ENCODE measurements around the gene SCOC. TPM values are rescaled to one million over a fixed set of nuclear protein-coding genes. Genes with fewer than 3 reads are reported as not detected.

The SCOC gene
- total and polyA plus RNA-seq, 10 of the 15 experiments (the other 5 are each of a cell fraction or from before 2014, with no cell fraction given): 28.2 to 154 (median 54.0) TPM

DNA sequence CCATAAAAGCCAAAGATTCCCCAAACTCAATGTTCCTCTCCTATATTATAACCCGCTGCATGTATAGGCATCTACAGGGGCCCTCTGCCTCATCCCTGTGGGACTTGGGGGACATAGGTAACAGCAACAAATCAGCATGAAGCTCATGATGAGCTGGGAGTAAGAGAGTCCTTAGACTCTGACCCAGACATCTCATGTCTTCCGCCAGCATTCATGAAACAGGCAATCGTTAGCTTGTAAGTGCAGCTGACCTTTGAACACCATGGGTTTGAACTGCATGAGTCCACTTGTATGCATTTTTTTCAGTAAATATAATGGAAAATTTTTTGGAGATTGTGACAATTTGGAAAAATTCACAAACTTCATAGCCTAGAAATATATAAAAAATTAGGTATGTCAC, 10.4 kb upstream of the SCOC start:
- no peaks in the 10 kb centered on the region for H3K79me2 ChIP-seq (ENCODE audit: control insufficient read depth, insufficient read depth, low read length)
- no TSS peak for BruUV-seq (replicated peaks)
- ChIA-PET CTCF (interaction anchor here (0.6 to 5.9 kb wide), 6 partner anchors 13 to 1371 kb away, joined by 3 to 86 read pairs (median 4); partner anchors contain the start of gene SCOC), SMC1A (ENCODE audit: uncharacterized antibody, unreplicated experiment) (interaction anchor here (1.2 to 1.7 kb wide), 4 partner anchors 11 to 351 kb away, joined by 3 to 11 read pairs (median 4); partner anchors contain the start of gene SCOC), POLR2A (no interaction called here), RAD21 (ENCODE audit: unreplicated experiment) (interaction anchor here (5.0 kb wide), 1 partner anchor 246 kb away, joined by 28 read pairs; no protein-coding TSS in a partner anchor)
- no peak overlapping the region for H2AFZ ChIP-seq (ENCODE audit: control insufficient read depth, low read depth, low read length)
- H3K27me3 ChIP-seq (replicated peaks in 1 of 2; ENCODE audit: control insufficient read depth in 2 of 2, insufficient read depth in 2 of 2, low read length in 1 of 2): no peaks in the 10 kb centered on the region
- H3K9ac ChIP-seq (ENCODE audit: control insufficient read depth, insufficient read depth, low read length): no peak overlapping the region
- in situ Hi-C loops (cut with MboI): loop anchor here (5.0 kb wide), 1 partner anchor 489 kb away; no protein-coding TSS in a partner anchor
- WGBS (ENCODE audit: insufficient coverage, insufficient replicate concordance, low lambda C conversion rate, missing lambda C conversion rate): 98% methylated on average over 3 of the region's 3 CpGs
- no peak for DNase-seq (ENCODE audit: low read depth, low spot score)
- intact Hi-C loops (cut with micrococcal nuclease; ENCODE audit: unreplicated experiment): no loop called here
- H3K27ac ChIP-seq (ENCODE audit: control insufficient read depth, insufficient read depth): no peak overlapping the region
- H3K9me3 ChIP-seq (replicated peaks; ENCODE audit: control insufficient read depth, insufficient read depth, low read length): no peaks in the 10 kb centered on the region
- ATAC-seq: no peak
- H3K4me1 ChIP-seq (ENCODE audit: control insufficient read depth, insufficient read depth, low read length): no peaks in the 10 kb centered on the region
- no peaks in the 10 kb centered on the region for H3K36me3 ChIP-seq (ENCODE audit: control insufficient read depth in 2 of 2, insufficient read depth in 2 of 2, low read length in 1 of 2)
- no peak overlapping the region for H3K4me2 ChIP-seq (ENCODE audit: control insufficient read depth, insufficient read depth)
- H4K20me1 ChIP-seq (ENCODE audit: control insufficient read depth, insufficient read depth): no peaks in the 10 kb centered on the region
- H3K4me3 ChIP-seq: no peak overlapping the region
- FAIRE-seq: no peak
- TF ChIP-seq HDAC6 (IDR thresholded peaks at IDR 0.05; ENCODE audit: unreplicated experiment) (no peak), ASH2L (IDR thresholded peaks at IDR 0.05; ENCODE audit: borderline replicate concordance, low read depth) (no peak)
- TF ChIP-seq, protein P1, sequence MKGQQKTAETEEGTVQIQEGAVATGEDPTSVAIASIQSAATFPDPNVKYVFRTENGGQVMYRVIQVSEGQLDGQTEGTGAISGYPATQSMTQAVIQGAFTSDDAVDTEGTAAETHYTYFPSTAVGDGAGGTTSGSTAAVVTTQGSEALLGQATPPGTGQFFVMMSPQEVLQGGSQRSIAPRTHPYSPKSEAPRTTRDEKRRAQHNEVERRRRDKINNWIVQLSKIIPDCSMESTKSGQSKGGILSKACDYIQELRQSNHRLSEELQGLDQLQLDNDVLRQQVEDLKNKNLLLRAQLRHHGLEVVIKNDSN (IDR thresholded peaks at IDR 0.05; ENCODE audit: borderline replicate concordance, extremely low read length, insufficient read depth, low read depth, low read length): no peak

DNA sequence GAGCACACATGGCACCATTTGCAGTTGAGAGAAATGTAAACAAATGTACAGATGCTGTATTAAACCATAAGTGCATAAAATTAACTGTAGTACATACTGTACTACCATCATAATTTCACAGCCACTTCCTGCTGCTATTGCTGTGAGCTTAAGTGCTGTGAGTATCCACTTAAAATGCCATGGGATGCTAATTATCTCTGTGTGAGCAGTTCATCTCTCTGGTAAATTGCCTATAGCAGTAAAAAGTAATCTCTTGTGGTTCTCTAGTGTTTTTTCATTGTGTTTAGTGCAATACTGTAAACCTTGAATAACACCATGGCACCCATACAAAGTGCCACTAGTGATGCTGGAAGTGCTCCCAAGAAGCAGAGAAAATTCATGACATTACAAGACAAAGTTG, 9.9 kb upstream of the SCOC start:
- RAD21 ChIA-PET (ENCODE audit: unreplicated experiment): interaction anchor here (5.0 kb wide), 1 partner anchor 246 kb away, joined by 28 read pairs; no protein-coding TSS in a partner anchor
- CTCF ChIA-PET: interaction anchor here (0.6 to 5.9 kb wide), 6 partner anchors 12 to 710 kb away, joined by 3 to 86 read pairs (median 4); partner anchors contain the start of gene SCOC
- no peak for ATAC-seq
- TF ChIP-seq, protein P2, sequence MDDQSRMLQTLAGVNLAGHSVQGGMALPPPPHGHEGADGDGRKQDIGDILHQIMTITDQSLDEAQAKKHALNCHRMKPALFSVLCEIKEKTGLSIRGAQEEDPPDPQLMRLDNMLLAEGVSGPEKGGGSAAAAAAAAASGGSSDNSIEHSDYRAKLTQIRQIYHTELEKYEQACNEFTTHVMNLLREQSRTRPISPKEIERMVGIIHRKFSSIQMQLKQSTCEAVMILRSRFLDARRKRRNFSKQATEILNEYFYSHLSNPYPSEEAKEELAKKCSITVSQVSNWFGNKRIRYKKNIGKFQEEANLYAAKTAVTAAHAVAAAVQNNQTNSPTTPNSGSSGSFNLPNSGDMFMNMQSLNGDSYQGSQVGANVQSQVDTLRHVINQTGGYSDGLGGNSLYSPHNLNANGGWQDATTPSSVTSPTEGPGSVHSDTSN (IDR thresholded peaks at IDR 0.05; ENCODE audit: insufficient replicate concordance, low read depth, low read length): no peak
- TF ChIP-seq NFIC (IDR thresholded peaks at IDR 0.05; ENCODE audit: low read depth, low read length): no peak
- Histone ChIP-seq H3K9me3 (replicated peaks; ENCODE audit: control insufficient read depth, insufficient read depth, low read length) (no peaks in the 10 kb centered on the region), H3K36me3 (ENCODE audit: control insufficient read depth in 2 of 2, insufficient read depth in 2 of 2, low read length in 1 of 2) (no peaks in the 10 kb centered on the region), H3K9ac (ENCODE audit: control insufficient read depth, insufficient read depth, low read length) (no peak overlapping the region), H3K79me2 (ENCODE audit: control insufficient read depth, insufficient read depth, low read length) (no peaks in the 10 kb centered on the region), H3K27me3 (replicated peaks in 1 of 2; ENCODE audit: control insufficient read depth in 2 of 2, insufficient read depth in 2 of 2, low read length in 1 of 2) (no peaks in the 10 kb centered on the region), H3K4me1 (ENCODE audit: control insufficient read depth, insufficient read depth, low read length) (no peaks in the 10 kb centered on the region), H2AFZ (ENCODE audit: control insufficient read depth, low read depth, low read length) (no peak overlapping the region), H4K20me1 (ENCODE audit: control insufficient read depth, insufficient read depth) (no peaks in the 10 kb centered on the region), H3K4me2 (ENCODE audit: control insufficient read depth, insufficient read depth) (no peak overlapping the region), H3K27ac (ENCODE audit: control insufficient read depth, insufficient read depth) (no peak overlapping the region), H3K4me3 (no peak overlapping the region)
- POLR2A ChIA-PET: no interaction called here
- intact Hi-C loops (cut with micrococcal nuclease; ENCODE audit: unreplicated experiment) (no loop called here), in situ Hi-C loops (cut with MboI) (loop anchor here (5.0 kb wide), 1 partner anchor 489 kb away; no protein-coding TSS in a partner anchor)
- BruUV-seq (replicated peaks): no TSS peak
- SMC1A ChIA-PET (ENCODE audit: uncharacterized antibody, unreplicated experiment): interaction anchor here (1.2 to 1.7 kb wide), 4 partner anchors 10 to 351 kb away, joined by 3 to 11 read pairs (median 4); partner anchors contain the start of gene SCOC
- no peak for FAIRE-seq
- DNase-seq (ENCODE audit: low read depth, low spot score): no peak

Measured in GM12878 (cell line).